HEK293T (cell line): ENCODE results near the gene GALNT14.

Experiments
- L3MBTL2 ChIP-seq: fragments of 450-650 bp; conservative IDR thresholded peaks from 2 replicates; pipeline ENCODE4 v1.6.1; 2016; ENCODE audit warnings: mild to moderate bottlenecking
- LEF1 ChIP-seq: fragments of 450-650 bp; IDR thresholded peaks from 2 replicates; pipeline ENCODE4 v1.6.1; 2017; ENCODE audit warnings: mild to moderate bottlenecking, borderline replicate concordance
- SP1 ChIP-seq: fragments of 450-650 bp; IDR thresholded peaks from 2 replicates; pipeline ENCODE4 v1.6.1; 2017
- SUZ12 ChIP-seq: fragments of 450-650 bp; IDR thresholded peaks from 2 replicates; pipeline ENCODE4 v1.6.1; 2016; ENCODE audit warnings: mild to moderate bottlenecking
- TARDBP ChIP-seq: fragments of 450-650 bp; IDR thresholded peaks from 2 replicates; pipeline ENCODE4 v1.6.1; 2016
- ZNF384 ChIP-seq: fragments of 450-650 bp; IDR thresholded peaks from 2 replicates; pipeline ENCODE4 v1.6.1; 2016
- TF ChIP-seq, protein P1 (sequence below): fragments of 450-650 bp; IDR thresholded peaks from 2 replicates; pipeline ENCODE4 v1.6.1; 2016

GRCh38 chr2:31020713-31021112, 117.5 kb downstream of the GALNT14 start:
- TF ChIP-seq ZNF384 = no peak
- no peak for TF ChIP-seq SP1
- no peak for TF ChIP-seq L3MBTL2
- no peak for TF ChIP-seq SUZ12
- TF ChIP-seq LEF1 = no peak
- no peak for TF ChIP-seq TARDBP
- TF ChIP-seq, protein P1, sequence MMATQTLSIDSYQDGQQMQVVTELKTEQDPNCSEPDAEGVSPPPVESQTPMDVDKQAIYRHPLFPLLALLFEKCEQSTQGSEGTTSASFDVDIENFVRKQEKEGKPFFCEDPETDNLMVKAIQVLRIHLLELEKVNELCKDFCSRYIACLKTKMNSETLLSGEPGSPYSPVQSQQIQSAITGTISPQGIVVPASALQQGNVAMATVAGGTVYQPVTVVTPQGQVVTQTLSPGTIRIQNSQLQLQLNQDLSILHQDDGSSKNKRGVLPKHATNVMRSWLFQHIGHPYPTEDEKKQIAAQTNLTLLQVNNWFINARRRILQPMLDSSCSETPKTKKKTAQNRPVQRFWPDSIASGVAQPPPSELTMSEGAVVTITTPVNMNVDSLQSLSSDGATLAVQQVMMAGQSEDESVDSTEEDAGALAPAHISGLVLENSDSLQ = no peak
